NCI-H1105 (cell line): ENCODE measurements around the gene ANKRD50.

Experiments used
- DNase-seq: peaks from one replicate; lab custom pipeline; 2025; lab: John Stamatoyannopoulos, UW

The ANKRD50 gene

DNA sequence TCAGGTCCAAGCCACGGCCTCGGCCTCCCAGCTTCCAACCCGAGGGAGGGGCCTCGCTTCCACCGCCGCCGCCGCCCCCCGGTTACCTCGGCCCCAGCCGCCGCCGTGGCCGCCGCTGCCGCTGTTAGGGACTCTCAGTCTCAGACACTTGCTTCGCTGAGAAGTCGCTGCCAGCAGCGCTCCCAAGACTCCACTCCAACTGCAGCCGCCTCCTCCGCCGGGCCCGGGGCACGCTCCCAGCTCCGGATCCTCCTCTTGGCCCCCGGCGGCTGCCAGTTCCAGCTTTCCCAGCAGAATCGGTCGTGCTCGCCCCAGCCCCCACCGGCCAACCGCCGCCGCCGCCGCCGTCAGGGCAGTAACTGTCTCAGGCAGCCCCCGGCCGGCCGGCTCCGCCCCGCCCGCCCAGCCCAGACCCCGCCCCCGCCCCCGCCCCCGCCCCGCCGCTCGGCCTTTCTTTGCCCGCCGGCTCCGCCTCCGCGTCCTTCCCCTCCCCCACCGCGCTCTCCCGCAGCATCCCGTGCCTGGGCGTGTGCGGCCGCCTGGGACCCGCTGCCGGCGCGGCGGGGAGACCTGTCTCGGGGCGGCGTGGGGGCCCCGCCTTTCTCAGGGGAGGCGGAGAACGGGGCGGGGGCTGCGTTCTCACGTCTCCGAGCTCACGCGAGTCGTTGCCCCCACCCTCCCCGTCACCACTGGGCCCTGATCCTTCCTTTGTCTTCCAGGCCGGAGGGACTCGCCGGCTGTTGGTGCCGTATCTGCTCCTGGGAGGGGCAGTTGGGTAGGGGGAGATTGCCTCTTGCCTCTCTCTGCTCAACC lies at the start of gene ANKRD50:
TSS of gene ANKRD50 (minus strand) at position 361 of the 813 bp plus-strand sequence. CDS start 2,221 bp downstream, outside the sequence.
- DNase-seq = peak; percentile 62

GRCh38 chr4:124757126-124757525 lies 44.6 kb upstream of the ANKRD50 start:
- no peak for DNase-seq

- DNase-seq = no peak
Observed at GRCh38 chr4:124754681-124755080, 42.1 kb upstream of the ANKRD50 start.

DNA sequence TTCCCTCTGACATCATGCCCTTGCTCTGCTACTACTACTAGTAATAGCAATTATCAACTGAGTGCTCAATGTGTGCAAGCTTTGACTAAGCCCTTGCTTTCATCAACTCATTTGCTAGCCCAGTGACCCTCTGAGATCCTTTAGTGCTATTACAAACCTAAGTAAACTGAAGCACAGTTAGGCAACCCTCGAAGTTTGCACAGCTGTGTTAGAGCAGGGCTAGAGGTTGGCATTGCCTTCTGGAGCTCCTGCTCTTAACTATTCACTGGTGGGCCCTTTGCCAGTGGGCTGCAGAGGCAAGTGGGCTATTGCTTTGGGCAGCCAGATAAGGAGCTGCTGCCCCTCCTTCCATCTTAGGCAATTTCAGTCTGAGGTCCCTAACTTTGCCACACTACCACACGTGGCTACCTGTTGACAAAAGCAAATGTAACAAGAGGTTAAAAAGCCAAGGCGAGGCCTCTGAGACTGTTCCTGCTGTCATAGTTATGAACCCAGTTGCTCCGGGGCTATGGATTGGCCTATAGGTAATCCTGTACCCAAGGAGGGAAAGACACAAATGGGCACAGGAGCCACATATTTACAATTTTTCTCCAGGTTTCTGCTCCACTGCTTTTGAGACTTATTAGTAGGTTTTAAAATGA lies 41.5 kb upstream of the ANKRD50 start:
- no peak for DNase-seq

DNA sequence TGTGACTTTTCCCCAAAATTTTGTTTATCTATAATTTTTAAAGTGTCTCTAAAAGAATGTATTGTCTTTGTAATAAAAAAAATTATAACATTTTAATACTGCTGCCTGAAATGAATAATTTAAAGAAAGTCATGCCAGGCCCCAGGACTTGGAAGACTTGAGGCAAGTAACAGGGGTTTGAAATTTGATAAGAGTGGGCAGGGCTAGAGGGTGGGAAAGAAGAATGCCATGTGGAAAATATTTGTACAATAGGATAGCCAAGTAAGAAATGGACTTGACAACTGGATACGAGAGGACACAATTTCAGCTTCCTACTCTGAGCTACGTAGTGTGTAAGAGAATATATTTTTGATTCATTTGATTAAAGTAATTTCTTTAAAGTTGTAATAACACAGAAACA lies 36.9 kb upstream of the ANKRD50 start:
- DNase-seq = no peak

DNA sequence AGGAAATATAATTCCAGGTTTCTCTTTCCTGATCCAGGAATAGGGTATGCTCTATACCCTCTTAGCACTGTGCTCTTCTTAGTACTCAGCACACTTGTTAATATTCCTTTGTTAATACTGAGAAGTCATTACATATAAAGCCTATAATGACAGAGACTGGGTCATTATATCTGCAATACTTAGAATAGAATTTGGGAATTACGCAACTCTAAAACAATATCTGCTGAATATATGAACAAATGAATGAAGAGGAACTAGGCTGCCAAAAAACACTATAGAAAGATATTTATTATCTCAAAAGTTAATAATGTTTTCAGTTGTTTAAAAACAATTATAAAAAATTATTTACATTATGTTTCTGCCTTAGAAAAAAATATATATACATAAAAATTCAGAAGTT lies 36.4 kb upstream of the ANKRD50 start:
- DNase-seq = no peak

DNA sequence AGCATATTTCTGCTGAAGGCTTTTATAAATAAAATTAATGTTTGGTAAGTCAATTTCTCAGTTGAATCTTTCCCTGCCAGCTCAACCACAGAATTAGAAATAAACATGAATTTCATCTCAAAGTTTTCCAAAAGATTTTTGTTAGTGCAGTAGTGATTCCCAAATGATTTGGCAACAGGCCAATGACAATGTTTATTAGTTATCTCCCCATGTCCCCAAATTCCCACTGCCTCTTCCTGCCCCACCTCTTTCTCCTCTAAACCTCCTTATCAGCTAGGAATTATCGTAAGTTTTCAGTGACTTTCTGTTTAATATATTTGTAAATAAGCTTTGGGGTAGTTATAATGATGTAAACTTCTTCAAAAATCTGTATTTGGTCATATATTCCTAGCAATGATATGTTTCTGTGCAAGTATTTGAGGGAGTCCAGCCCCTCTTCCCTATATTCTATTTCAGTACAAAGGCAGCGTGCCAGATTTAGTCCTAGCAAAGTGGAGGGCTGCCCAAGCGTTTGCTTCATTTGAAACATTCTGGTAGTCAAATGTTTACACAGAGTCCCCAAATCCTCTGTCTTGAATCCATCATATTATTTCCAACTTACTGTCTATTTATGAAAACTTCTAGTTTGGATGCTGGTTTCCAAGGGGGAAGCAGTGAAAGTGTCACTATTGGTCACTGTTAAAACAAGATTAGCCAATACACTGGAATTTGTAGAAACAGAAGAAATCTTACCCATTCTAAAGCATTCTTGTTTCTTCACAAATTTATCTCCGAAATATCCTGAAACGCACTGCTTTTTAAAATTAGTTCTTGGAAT lies 33.7 kb upstream of the ANKRD50 start:
- DNase-seq = no peak

DNA sequence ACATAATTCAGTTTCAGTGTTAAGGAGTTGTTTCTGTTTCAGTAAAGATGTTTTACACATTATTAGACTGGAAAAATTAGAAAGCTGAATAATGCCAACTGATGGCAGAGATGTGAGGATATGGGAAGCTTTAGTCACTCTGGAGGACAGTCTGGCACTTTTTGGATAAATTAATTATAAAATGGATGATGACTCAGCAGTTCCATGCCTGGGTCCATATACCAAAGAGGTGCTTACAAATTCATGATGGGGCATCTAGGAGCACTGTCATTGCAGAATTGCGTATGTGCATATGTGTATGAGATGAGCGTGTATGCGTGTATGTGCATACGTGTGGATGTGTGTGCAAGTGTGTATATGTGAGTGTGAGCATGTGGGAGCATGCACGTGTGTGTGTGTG lies 31.2 kb upstream of the ANKRD50 start:
- no peak for DNase-seq

DNA sequence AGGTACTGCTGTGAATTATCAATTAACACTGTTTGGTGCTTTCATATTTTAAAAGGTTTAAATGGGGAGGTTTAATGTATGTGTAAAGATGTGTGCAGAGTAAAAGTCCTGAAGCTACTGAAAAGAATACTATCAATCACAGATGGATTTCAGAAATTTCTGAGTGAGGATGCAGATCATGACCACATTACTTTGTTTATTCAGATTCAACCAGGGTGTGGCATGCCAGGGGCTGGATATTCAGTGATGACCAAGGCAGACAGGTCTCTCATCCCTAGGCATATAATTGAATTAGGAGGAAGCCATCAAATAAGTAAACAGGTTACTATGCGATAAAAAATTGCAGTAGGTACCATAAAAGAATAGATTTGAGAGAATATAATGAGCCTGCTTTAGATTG lies 28.0 kb upstream of the ANKRD50 start:
- DNase-seq = no peak

GRCh38 chr4:124738994-124739393 lies 26.5 kb upstream of the ANKRD50 start:
- no peak for DNase-seq

GRCh38 chr4:124737619-124738018 lies 25.1 kb upstream of the ANKRD50 start:
- no peak for DNase-seq

DNA sequence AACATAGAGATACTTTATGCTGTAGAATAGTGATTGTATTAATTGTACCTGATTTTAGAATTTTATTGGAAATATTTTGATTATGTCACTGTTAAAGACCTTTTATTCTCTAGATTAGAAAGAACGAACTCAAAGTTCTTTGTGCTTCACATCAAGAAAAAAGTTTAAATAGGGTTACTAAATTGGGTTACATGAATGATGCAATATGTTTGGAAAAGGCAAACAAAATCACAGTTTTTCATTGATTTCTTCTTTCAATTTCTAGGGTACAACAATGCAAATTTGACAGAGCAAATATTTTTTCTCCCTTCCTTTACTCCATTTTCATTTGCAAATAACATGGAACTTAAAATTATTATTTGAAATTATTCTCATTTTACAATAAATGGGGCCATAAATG lies 24.0 kb upstream of the ANKRD50 start:
- no peak for DNase-seq

- DNase-seq = no peak
Observed at GRCh38 chr4:124727331-124727890, 14.9 kb upstream of the ANKRD50 start.

- no peak for DNase-seq
Observed at GRCh38 chr4:124726269-124726668, 13.7 kb upstream of the ANKRD50 start.

GRCh38 chr4:124722071-124722470 lies 9.5 kb upstream of the ANKRD50 start:
- DNase-seq = no peak

GRCh38 chr4:124717101-124717500 lies 4.6 kb upstream of the ANKRD50 start:
- no peak for DNase-seq

- no peak for DNase-seq
Observed at GRCh38 chr4:124713185-124713592, 657 bp upstream of the ANKRD50 start.

- DNase-seq = peak; percentile 37
Observed at GRCh38 chr4:124711471-124712371, 811 bp downstream of the ANKRD50 start.

DNA sequence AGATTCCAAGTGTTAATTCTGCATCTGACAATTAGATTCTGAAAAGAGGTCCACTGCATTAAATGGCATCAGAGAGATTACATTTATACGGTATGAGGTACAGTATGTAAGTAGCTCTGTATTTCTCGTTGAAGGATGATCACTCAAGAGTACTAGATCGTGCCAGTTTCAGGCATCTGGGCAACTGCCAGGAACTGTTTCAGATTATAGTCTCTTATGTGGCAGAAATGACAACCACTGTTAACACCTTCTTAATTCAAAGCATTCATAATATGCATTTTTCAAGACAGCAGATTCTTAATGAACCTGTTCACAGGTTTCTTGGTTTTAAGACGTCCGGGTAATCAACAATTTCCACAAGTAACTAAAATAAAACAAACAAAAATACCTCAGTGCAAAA lies 1.6 kb downstream of the ANKRD50 start:
- DNase-seq = peak; percentile 2

- no peak for DNase-seq
Observed at GRCh38 chr4:124710015-124710741, 2.4 kb downstream of the ANKRD50 start.
